Pancreas (tissue), 10 donors: Measurements from ENCODE around the gene DCAF11. TPM values are rescaled to one million over a fixed set of nuclear protein-coding genes. Genes with fewer than 3 reads are reported as not detected.

Experiments
- ATAC-seq, 4 donors: fragments of 200-7000 bp; cut with Tn5 transposase; one replicate each; pipeline versions ENCODE4 v1.8.0 to v1.9.1; 2020; ENCODE audit warnings: mild to moderate bottlenecking in 4 of 4, moderate library complexity in 4 of 4
- DNase-seq, 6 donors: peaks; one replicate each; pipeline ENCODE4 v3.0.0-alpha.2; 2020
- FAIRE-seq: peaks from 2 replicates; lab custom pipeline; 2012; peaks lifted over from hg19 to GRCh38; lab: Jason Lieb, UNC
- H3K27ac ChIP-seq, 4 donors: fragments of 200-600 bp; sonication (generic); 1 replicate in 3 of 4; 2 replicates in 1 of 4; pipeline versions ENCODE4 v1.5.0 to v1.8.0; 2020
- H3K27me3 ChIP-seq, 4 donors: fragments of 200-600 bp; one replicate each; pipeline ENCODE4 v1.8.0; 2021
- H3K36me3 ChIP-seq, 3 donors: fragments of 200-600 bp; sonication (generic) in 1 of 3; one replicate each; pipeline versions ENCODE4 v1.5.0 to v1.8.0; 2020 to 2021
- H3K4me1 ChIP-seq, 3 donors: fragments of 200-600 bp; one replicate each; pipeline ENCODE4 v1.8.0; 2021
- H3K4me3 ChIP-seq, 4 donors: fragments of 200-600 bp; sonication (generic) in 2 of 4; one replicate each; pipeline versions ENCODE4 v1.5.0 to v1.8.0; 2020 to 2021
- H3K9me3 ChIP-seq, 4 donors: fragments of 200-600 bp; one replicate each; pipeline ENCODE4 v1.8.0; 2021
- CTCF ChIP-seq, 4 donors: fragments of 200-600 bp; sonication (generic) in 3 of 4; IDR thresholded peaks; one replicate each; pipeline versions ENCODE4 v1.5.0 to v1.8.0; 2021; ENCODE audit warnings: antibody characterized with exemption in 4 of 4
- WGBS, 2 donors: extraction: QIAGEN DNeasy Blood & Tissue Kit; methylation state at CpG; one replicate each; pipeline ENCODE4 v1.1.7; 2013; 5-methylcytosine and 5-hydroxymethylcytosine counted together
- intact Hi-C, 3 donors: fragments of 100-400 bp; cut with DNase I; formaldehyde crosslinking; loops; one replicate each; pipeline versions ENCODE4 v1.11.1 to v1.14.2; 2022
- polyA plus RNA-seq, 2 donors: library from polyadenylated mRNA; stranded (reverse); fragments of 200-250 nt; gene quantifications; one replicate each; pipeline ENCODE4 v1.2.3, GENCODE V29; 2013
- total RNA-seq, 6 donors: library from RNA; stranded (reverse); fragmentation: NEBNext Ultra II Directional in 4 of 6; extraction: Animal tissue kit (Norgen Biotek cat#: 25700) in 4 of 6; gene quantifications; one replicate each; pipeline versions ENCODE4 v1.2.1 to v1.2.4, GENCODE V29; 2021 to 2023
- donor health status: healthy with polysubstance abuse.
- donor health status: DM: no; HTN: no; CAD: no; lungs with moderate emphysema.
- donor health status: DM: no; HTN: no; CAD: no.
- donor health status: control.
- donor health status: control.
- donor health status: Bipolar disorder and iron deficiency.
- donor health status: DM: yes; HTN: yes; CAD: no.
- donor health status: DM: no; HTN: no; CAD: no.
- donor health status: DM: no; HTN: no; CAD: no.
- donor health status: DM: yes; HTN: yes; CAD: no.

The DCAF11 gene
- total and polyA plus RNA-seq, 8 donors = 34.2 to 78.9 (median 56.0) TPM

- H3K9me3 ChIP-seq = no peaks in the 10 kb centered on the region
- peaks cover 27 to 31% (median 29%) of the 10 kb centered on the region in 3 donors for H3K4me1 ChIP-seq
- peak overlapping the region in 2 of 4 donors; percentile 24 to 78 for H3K27ac ChIP-seq
- peaks cover 0 to 6% (median under 1%) of the 10 kb centered on the region in 3 donors for H3K36me3 ChIP-seq
- 96 to 98% methylated on average over 2 of the region's 2 CpGs for WGBS, 2 donors
- ATAC-seq (no peak), DNase-seq (no peak), FAIRE-seq (no peak)
- intact Hi-C loops = no loop called here
- TF ChIP-seq CTCF (IDR thresholded peaks at IDR 0.05) = no peak
- H3K4me3 ChIP-seq = no peak overlapping the region
- H3K27me3 ChIP-seq = no peaks in the 10 kb centered on the region
Observed at GRCh38 chr14:24132976-24133375, 18.4 kb downstream of the DCAF11 start.

- Histone ChIP-seq H3K27ac (no peak overlapping the region), H3K9me3 (no peaks in the 10 kb centered on the region), H3K36me3 (peaks cover 0 to 13% (median 7%) of the 10 kb centered on the region in 3 donors), H3K4me1 (peaks cover 27 to 31% (median 29%) of the 10 kb centered on the region in 3 donors), H3K27me3 (no peaks in the 10 kb centered on the region), H3K4me3 (no peak overlapping the region)
- TF ChIP-seq CTCF (IDR thresholded peaks at IDR 0.05) = no peak
- DNase-seq = no peak
- intact Hi-C loops = no loop called here
- no peak for ATAC-seq
- WGBS, 2 donors = 80 to 96% methylated on average over 1 of the region's 1 CpG
- no peak for FAIRE-seq
Observed at GRCh38 chr14:24133735-24134134, 19.2 kb downstream of the DCAF11 start.

GRCh38 chr14:24135584-24135833 is 20.9 kb downstream of the DCAF11 start:
- peak in 1 of 4 donors; percentile 11 for ATAC-seq
- 1% methylated on average over 9 of the region's 9 CpGs for WGBS, 2 donors
- no peak for FAIRE-seq
- no peak for DNase-seq
- Histone ChIP-seq H3K4me3 (peak overlapping the region; percentile 90 to 96 (median 93)), H3K27ac (peak overlapping the region; percentile 70 to 95 (median 82)), H3K4me1 (peaks cover 25 to 45% (median 35%) of the 10 kb centered on the region in 3 donors), H3K9me3 (no peaks in the 10 kb centered on the region), H3K27me3 (no peaks in the 10 kb centered on the region), H3K36me3 (peaks cover 0 to 20% (median 7%) of the 10 kb centered on the region in 3 donors)
- intact Hi-C loops = no loop called here
- no peak for TF ChIP-seq CTCF (IDR thresholded peaks at IDR 0.05)

- H3K4me1 ChIP-seq = peaks cover 21 to 39% (median 30%) of the 10 kb centered on the region in 3 donors
- intact Hi-C loops = no loop called here
- no peaks in the 10 kb centered on the region for H3K27me3 ChIP-seq
- TF ChIP-seq CTCF (IDR thresholded peaks at IDR 0.05) = no peak
- peak; percentile 94 to 98 (median 96) for DNase-seq
- FAIRE-seq = no peak
- H3K4me3 ChIP-seq = peak within 1 kb of the TSS; percentile 90 to 96 (median 93)
- H3K27ac ChIP-seq = peak within 1 kb of the TSS; percentile 70 to 95 (median 82)
- WGBS, 2 donors = 0% methylated on average over 48 to 73 of the region's 75 CpGs
- no peaks in the 10 kb centered on the region for H3K9me3 ChIP-seq
- peak; percentile 88 to 95 (median 90) for ATAC-seq
- H3K36me3 ChIP-seq = peaks cover 0 to 20% (median 7%) of the 10 kb centered on the region in 3 donors
Observed at GRCh38 chr14:24135834-24136683, 21.5 kb downstream of the DCAF11 start, which contains the start of gene PSME1. TSS of gene PSME1 (plus strand) at chr14:24136194. CDS start at chr14:24136263, 69 bp downstream.
